ENCODE data around the gene NEDD4L. TPM values are rescaled to one million over a fixed set of nuclear protein-coding genes. Genes with fewer than 3 reads are reported as not detected.

The NEDD4L gene
- total RNA-seq, 3 donors from 2014 or later: 161 to 309 (median 256) TPM

- no peak overlapping the region for H3K4me3 ChIP-seq
- H3K9me3 ChIP-seq: no peaks in the 10 kb centered on the region
- intact Hi-C loops (cut with DNase I, micrococcal nuclease): no loop called here
- no peaks in the 10 kb centered on the region for H3K4me1 ChIP-seq (ENCODE audit: low read depth)
- TF ChIP-seq CTCF (IDR thresholded peaks at IDR 0.05): no peak
- DNase-seq (no peak), ATAC-seq (no peak)
- no peaks in the 10 kb centered on the region for H3K36me3 ChIP-seq (ENCODE audit: low read depth)
Measured at GRCh38 chr18:58110398-58110797, 66.4 kb downstream of the NEDD4L start.

- DNase-seq (no peak), ATAC-seq (no peak)
- intact Hi-C loops (cut with DNase I, micrococcal nuclease): no loop called here
- no peaks in the 10 kb centered on the region for H3K36me3 ChIP-seq (ENCODE audit: low read depth)
- H3K9me3 ChIP-seq: no peaks in the 10 kb centered on the region
- H3K4me1 ChIP-seq (ENCODE audit: low read depth): no peaks in the 10 kb centered on the region
- no peak for TF ChIP-seq CTCF (IDR thresholded peaks at IDR 0.05)
- H3K4me3 ChIP-seq: no peak overlapping the region
Measured at GRCh38 chr18:58112174-58112573, 68.1 kb downstream of the NEDD4L start.

DNA sequence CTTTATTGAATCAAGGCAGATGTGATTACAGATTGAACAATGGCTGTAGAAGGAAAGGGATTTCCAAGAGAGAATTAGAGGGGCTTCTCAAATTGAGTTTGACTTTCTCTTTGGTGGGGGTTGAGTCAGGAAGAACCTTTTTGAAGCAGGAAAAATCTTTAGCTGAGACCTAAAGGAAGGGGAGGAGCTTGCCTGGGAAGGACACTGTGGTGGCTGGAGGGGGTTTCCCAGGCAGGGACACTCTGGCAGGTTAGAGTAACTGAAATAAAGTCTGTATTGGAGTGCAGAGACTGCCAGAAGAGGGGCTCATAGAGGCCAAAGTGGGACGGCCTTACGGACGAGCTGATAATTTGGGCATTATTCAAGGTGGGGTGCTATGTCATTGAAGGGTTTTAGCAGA, 69.3 kb downstream of the NEDD4L start:
- intact Hi-C loops (cut with DNase I, micrococcal nuclease): no loop called here
- Histone ChIP-seq H3K36me3 (ENCODE audit: low read depth) (no peaks in the 10 kb centered on the region), H3K4me1 (ENCODE audit: low read depth) (peaks cover 10% of the 10 kb centered on the region), H3K4me3 (no peak overlapping the region), H3K9me3 (no peaks in the 10 kb centered on the region)
- TF ChIP-seq CTCF (IDR thresholded peaks at IDR 0.05): no peak
- no peak for ATAC-seq
- no peak for DNase-seq

GRCh38 chr18:58114766-58115165, 70.7 kb downstream of the NEDD4L start:
- no peak for ATAC-seq
- intact Hi-C loops (cut with DNase I, micrococcal nuclease): loop anchor here in 1 of 2 donors (5.0 kb wide), 1 partner anchor 232 kb away; no protein-coding TSS in a partner anchor
- TF ChIP-seq CTCF (IDR thresholded peaks at IDR 0.05): no peak
- no peaks in the 10 kb centered on the region for H3K36me3 ChIP-seq (ENCODE audit: low read depth)
- DNase-seq: no peak
- no peaks in the 10 kb centered on the region for H3K9me3 ChIP-seq
- H3K4me1 ChIP-seq (ENCODE audit: low read depth): peaks cover 10% of the 10 kb centered on the region
- H3K4me3 ChIP-seq: no peak overlapping the region

GRCh38 chr18:58116818-58117217, 72.8 kb downstream of the NEDD4L start:
- intact Hi-C loops (cut with DNase I, micrococcal nuclease): loop anchor here in 1 of 2 donors (5.0 kb wide), 1 partner anchor 235 kb away; no protein-coding TSS in a partner anchor
- no peak for TF ChIP-seq CTCF (IDR thresholded peaks at IDR 0.05)
- Histone ChIP-seq H3K36me3 (ENCODE audit: low read depth) (no peaks in the 10 kb centered on the region), H3K4me3 (no peak overlapping the region), H3K9me3 (no peaks in the 10 kb centered on the region), H3K4me1 (ENCODE audit: low read depth) (peaks cover 10% of the 10 kb centered on the region)
- no peak for DNase-seq
- no peak for ATAC-seq
